ENCODE data around the gene PEPD. TPM values are rescaled to one million over a fixed set of nuclear protein-coding genes. Genes with fewer than 3 reads are reported as not detected.

Gene PEPD
- total RNA-seq, 2 donors from 2014 or later: 74.0 to 89.9 TPM

DNA sequence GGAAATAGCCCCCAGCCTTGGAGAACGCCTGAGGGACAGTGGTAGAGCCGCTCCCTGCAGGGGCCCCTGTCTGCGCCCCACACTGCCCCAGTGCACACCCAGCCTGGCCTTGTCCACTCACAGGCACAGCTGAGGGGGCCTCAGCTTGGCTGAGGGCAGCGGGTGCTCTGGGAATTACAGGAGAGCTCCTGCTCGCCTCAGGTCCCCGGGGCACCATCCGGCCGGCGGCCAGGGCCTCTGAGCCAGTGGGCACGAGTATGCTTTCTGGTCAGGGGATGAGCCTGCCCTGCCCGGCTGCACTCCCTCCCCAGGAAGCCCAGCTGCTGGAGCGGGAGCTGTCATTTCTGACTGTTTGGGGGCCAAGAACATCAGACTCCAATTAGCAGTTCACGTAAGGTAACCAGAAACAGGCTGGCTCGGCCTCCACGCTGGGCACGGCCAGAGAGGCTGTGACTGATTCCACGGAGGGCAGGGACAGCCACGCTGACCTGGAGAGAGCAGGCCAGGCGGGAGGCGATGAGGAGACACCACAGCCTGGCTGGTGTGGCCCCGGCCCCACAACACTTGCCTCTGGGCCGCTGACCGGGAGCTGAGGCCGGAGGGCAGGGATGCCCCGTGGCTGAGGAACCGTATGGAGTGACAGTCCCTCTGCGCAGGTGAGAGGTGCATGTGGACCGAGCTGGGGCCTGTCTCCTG lies 132.7 kb downstream of the PEPD start:
- no peak overlapping the region for H3K4me3 ChIP-seq
- H3K4me1 ChIP-seq (replicated peaks): peaks cover 22% of the 10 kb centered on the region

GRCh38 chr19:33388231-33388724 lies 133.3 kb downstream of the PEPD start:
- 84% methylated on average over 12 of the region's 13 CpGs for WGBS
- intact Hi-C loops (cut with DNase I): loop anchor here (2.0 to 5.0 kb wide), 2 partner anchors 13 to 86 kb away; partner anchors contain the start of gene CEBPA

More for the DNA sequence above, 132.7 kb downstream of the PEPD start:
- WGBS: 61% methylated on average over 12 of the region's 28 CpGs
- Histone ChIP-seq H3K36me3 (no peaks in the 10 kb centered on the region), H3K9me3 (no peaks in the 10 kb centered on the region), H3K27me3 (replicated peaks; ENCODE audit: insufficient read depth) (no peaks in the 10 kb centered on the region), H3K27ac (peak overlapping the region; percentile 50 to 60)
- DNase-seq (ENCODE audit: low spot score): no peak
- TF ChIP-seq, protein P1, sequence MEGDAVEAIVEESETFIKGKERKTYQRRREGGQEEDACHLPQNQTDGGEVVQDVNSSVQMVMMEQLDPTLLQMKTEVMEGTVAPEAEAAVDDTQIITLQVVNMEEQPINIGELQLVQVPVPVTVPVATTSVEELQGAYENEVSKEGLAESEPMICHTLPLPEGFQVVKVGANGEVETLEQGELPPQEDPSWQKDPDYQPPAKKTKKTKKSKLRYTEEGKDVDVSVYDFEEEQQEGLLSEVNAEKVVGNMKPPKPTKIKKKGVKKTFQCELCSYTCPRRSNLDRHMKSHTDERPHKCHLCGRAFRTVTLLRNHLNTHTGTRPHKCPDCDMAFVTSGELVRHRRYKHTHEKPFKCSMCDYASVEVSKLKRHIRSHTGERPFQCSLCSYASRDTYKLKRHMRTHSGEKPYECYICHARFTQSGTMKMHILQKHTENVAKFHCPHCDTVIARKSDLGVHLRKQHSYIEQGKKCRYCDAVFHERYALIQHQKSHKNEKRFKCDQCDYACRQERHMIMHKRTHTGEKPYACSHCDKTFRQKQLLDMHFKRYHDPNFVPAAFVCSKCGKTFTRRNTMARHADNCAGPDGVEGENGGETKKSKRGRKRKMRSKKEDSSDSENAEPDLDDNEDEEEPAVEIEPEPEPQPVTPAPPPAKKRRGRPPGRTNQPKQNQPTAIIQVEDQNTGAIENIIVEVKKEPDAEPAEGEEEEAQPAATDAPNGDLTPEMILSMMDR (IDR thresholded peaks at IDR 0.05): no peak
- TF ChIP-seq POLR2AphosphoS5 (IDR thresholded peaks at IDR 0.05) (no peak), POLR2A (IDR thresholded peaks at IDR 0.05) (no peak)
- intact Hi-C loops (cut with DNase I): loop anchor here (2.0 to 5.0 kb wide), 2 partner anchors 14 to 87 kb away; partner anchors contain the start of gene CEBPA

GRCh38 chr19:33387351-33388230 lies 134.0 kb downstream of the PEPD start:
- no peaks in the 10 kb centered on the region for H3K27me3 ChIP-seq (replicated peaks; ENCODE audit: insufficient read depth)
- intact Hi-C loops (cut with DNase I): loop anchor here (2.0 to 5.0 kb wide), 2 partner anchors 13 to 85 kb away; partner anchors contain the start of gene CEBPA
- 97% methylated on average over 39 of the region's 39 CpGs for WGBS
- H3K36me3 ChIP-seq: no peaks in the 10 kb centered on the region
- peaks cover 20% of the 10 kb centered on the region for H3K4me1 ChIP-seq (replicated peaks)
- DNase-seq (ENCODE audit: low spot score): no peak
- no peaks in the 10 kb centered on the region for H3K9me3 ChIP-seq
- no peak overlapping the region for H3K4me3 ChIP-seq
- TF ChIP-seq POLR2A (IDR thresholded peaks at IDR 0.05) (no peak), POLR2AphosphoS5 (IDR thresholded peaks at IDR 0.05) (no peak)
- TF ChIP-seq, protein P1 (IDR thresholded peaks at IDR 0.05): no peak
- no peak overlapping the region for H3K27ac ChIP-seq

More at GRCh38 chr19:33388231-33388724, 133.3 kb downstream of the PEPD start:
- Histone ChIP-seq H3K4me1 (replicated peaks) (peaks cover 22% of the 10 kb centered on the region), H3K4me3 (no peak overlapping the region), H3K27ac (no peak overlapping the region), H3K36me3 (no peaks in the 10 kb centered on the region), H3K27me3 (replicated peaks; ENCODE audit: insufficient read depth) (no peaks in the 10 kb centered on the region), H3K9me3 (no peaks in the 10 kb centered on the region)
- no peak for DNase-seq (ENCODE audit: low spot score)
- TF ChIP-seq, protein P1 (IDR thresholded peaks at IDR 0.05): no peak
- TF ChIP-seq POLR2AphosphoS5 (IDR thresholded peaks at IDR 0.05) (no peak), POLR2A (IDR thresholded peaks at IDR 0.05) (no peak)

DNA sequence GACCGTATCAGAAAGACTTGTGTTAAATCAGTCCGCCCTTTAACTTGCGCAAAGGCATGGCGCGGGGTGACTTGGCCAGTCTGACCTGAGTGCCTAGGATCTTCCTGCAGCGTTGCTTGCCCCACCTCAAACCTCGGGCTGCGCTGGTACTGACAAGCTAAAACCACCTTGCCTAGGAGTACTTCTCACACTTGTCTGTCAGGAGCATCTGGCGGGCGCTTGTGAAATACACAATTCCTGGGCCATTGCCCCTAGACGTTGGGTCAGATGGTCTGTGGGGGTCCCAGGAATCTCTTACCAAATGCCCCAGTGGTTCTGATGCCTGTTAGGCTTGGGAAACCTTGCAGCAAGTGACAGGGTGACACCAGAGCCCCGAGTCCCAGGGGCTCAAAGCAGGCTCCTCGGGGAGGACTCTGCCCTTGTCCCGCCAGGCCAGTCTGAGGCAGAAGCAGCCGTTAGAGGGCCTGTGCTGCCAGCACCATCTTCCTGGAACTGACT lies 135.2 kb downstream of the PEPD start:
- Histone ChIP-seq H3K36me3 (no peaks in the 10 kb centered on the region), H3K9me3 (no peaks in the 10 kb centered on the region), H3K27me3 (replicated peaks; ENCODE audit: insufficient read depth) (no peaks in the 10 kb centered on the region), H3K27ac (no peak overlapping the region), H3K4me1 (replicated peaks) (peaks cover 17% of the 10 kb centered on the region), H3K4me3 (no peak overlapping the region)
- 86% methylated on average over 15 of the region's 15 CpGs for WGBS
- DNase-seq (ENCODE audit: low spot score): no peak
- TF ChIP-seq POLR2A (IDR thresholded peaks at IDR 0.05) (no peak), POLR2AphosphoS5 (IDR thresholded peaks at IDR 0.05) (no peak)
- TF ChIP-seq, protein P1 (IDR thresholded peaks at IDR 0.05): no peak
- intact Hi-C loops (cut with DNase I): loop anchor here (5.0 kb wide), 1 partner anchor 84 kb away; the partner anchor contains the start of gene CEBPA
